Stomach (tissue), 9 donors: Measurements from ENCODE around the gene HSPB6. TPM values are rescaled to one million over a fixed set of nuclear protein-coding genes. Genes with fewer than 3 reads are reported as not detected.
A peak's percentile ranks its signal among the peaks of the same experiment; 100 is the strongest.

Source experiments
- DNase-seq, 2 donors: peaks; one replicate each; pipeline versions ENCODE4 v3.0.0 to v3.0.0-alpha.2; 2013 to 2019
- H3K27ac ChIP-seq, 5 donors: fragments of 200-600 bp in 4 of 5; sonication (generic) in 4 of 5; one replicate each; pipeline ENCODE4 v1.5.1; 2013 to 2019; ENCODE audit warnings: mild to moderate bottlenecking in 1 of 5, moderate library complexity in 1 of 5
- H3K27me3 ChIP-seq, 3 donors: fragments of 200-600 bp; sonication (generic); one replicate each; pipeline ENCODE4 v1.5.1; 2017 to 2019; ENCODE audit warnings: mixed run types in 1 of 3
- H3K36me3 ChIP-seq, 4 donors: fragments of 200-600 bp; sonication (generic); 1 replicate in 3 of 4; 2 replicates in 1 of 4; pipeline ENCODE4 v1.5.1; 2016 to 2019
- H3K4me1 ChIP-seq, 4 donors: fragments of 200-600 bp; sonication (generic); one replicate each; pipeline ENCODE4 v1.5.1; 2016 to 2019
- H3K4me3 ChIP-seq, 4 donors: fragments of 200-600 bp; sonication (generic) in 3 of 4; one replicate each; pipeline ENCODE4 v1.5.1; 2016 to 2019; ENCODE audit warnings: mild to moderate bottlenecking in 1 of 4
- H3K9me3 ChIP-seq, 4 donors: fragments of 200-600 bp; sonication (generic); one replicate each; pipeline ENCODE4 v1.5.1; 2016 to 2019
- CTCF ChIP-seq, 7 experiments: fragments of 450-650 bp in 4 of 7; fragments of 200-600 bp in 3 of 7; sonication (generic) in 3 of 7; IDR thresholded peaks; one replicate each; pipeline ENCODE4 v1.5.1; 2016 to 2019; ENCODE audit warnings: antibody characterized with exemption in 7 of 7, control low read depth in 2 of 7, mild to moderate bottlenecking in 1 of 7
- EP300 ChIP-seq: sonication (generic); formaldehyde crosslinking; IDR thresholded peaks from one replicate; pipeline ENCODE4 v1.6.1; 2017; ENCODE audit warnings: antibody characterized with exemption
- POLR2A ChIP-seq, 4 donors: fragments of 450-650 bp; IDR thresholded peaks; one replicate each; pipeline ENCODE4 v1.6.1; 2016; ENCODE audit warnings: antibody characterized with exemption in 4 of 4, control low read depth in 2 of 4, mild to moderate bottlenecking in 1 of 4, moderate library complexity in 1 of 4
- POLR2AphosphoS5 ChIP-seq, 3 donors: sonication (generic); formaldehyde crosslinking; IDR thresholded peaks; one replicate each; pipeline ENCODE4 v1.6.1; 2016; ENCODE audit warnings: antibody characterized with exemption in 3 of 3
- WGBS, 5 donors: extraction: QIAGEN DNeasy Blood & Tissue Kit in 3 of 5; methylation state at CpG; one replicate each; pipeline versions ENCODE4 v1.1.5 to v1.1.7; 2013 to 2018; 5-methylcytosine and 5-hydroxymethylcytosine counted together
- intact Hi-C: fragments of 100-400 bp; cut with DNase I; formaldehyde crosslinking; loops from one replicate; pipeline ENCODE4 v1.15.1; 2023; ENCODE audit warnings: low total_unique reads
- polyA plus RNA-seq, 3 donors: library from polyadenylated mRNA; stranded (reverse); fragments of 200-250 nt; gene quantifications; one replicate each; pipeline ENCODE4 v1.2.3, GENCODE V29; 2013
- total RNA-seq, 5 donors: library from RNA; depleted of rRNA; stranded (reverse); fragments of >200 nt; gene quantifications; one replicate each; pipeline versions ENCODE4 v1.1.0 to v1.2.3, GENCODE V29; 2014 to 2016
- donor health status: healthy with polysubstance abuse.
- donor health status: Bipolar disorder and iron deficiency.
- donor health status: healthy.

HSPB6 gene
- total and polyA plus RNA-seq, 8 donors, result 25.0 to 492 (median 81.0) TPM

- no peak for TF ChIP-seq EP300
- no peak for TF ChIP-seq CTCF (IDR thresholded peaks at IDR 0.05)
- no peak for TF ChIP-seq POLR2AphosphoS5 (IDR thresholded peaks at IDR 0.05)
- no peak for TF ChIP-seq POLR2A (IDR thresholded peaks at IDR 0.05)
- Histone ChIP-seq H3K9me3 (no peaks in the 10 kb centered on the region), H3K36me3 (peaks cover 59 to 70% (median 69%) of the 10 kb centered on the region in 4 donors), H3K4me1 (peaks cover 15 to 41% (median 32%) of the 10 kb centered on the region in 4 donors), H3K27me3 (no peaks in the 10 kb centered on the region), H3K27ac (no peak overlapping the region), H3K4me3 (no peak overlapping the region)
- WGBS, 5 donors, result 90 to 94% (median 93%) methylated on average over 11 to 16 of the region's 16 CpGs
- intact Hi-C loops, result no loop called here
- DNase-seq, result no peak
These were observed 35.5 kb downstream of the HSPB6 start for GRCh38 chr19:35721374-35721773.

- Histone ChIP-seq H3K36me3 (peaks cover 51 to 63% (median 61%) of the 10 kb centered on the region in 4 donors), H3K4me1 (peaks cover 22 to 48% (median 40%) of the 10 kb centered on the region in 4 donors), H3K27ac (no peak overlapping the region), H3K4me3 (no peak overlapping the region), H3K27me3 (no peaks in the 10 kb centered on the region), H3K9me3 (no peaks in the 10 kb centered on the region)
- TF ChIP-seq POLR2A (IDR thresholded peaks at IDR 0.05), result no peak
- TF ChIP-seq CTCF (IDR thresholded peaks at IDR 0.05), result no peak
- TF ChIP-seq EP300, result no peak
- no peak for TF ChIP-seq POLR2AphosphoS5 (IDR thresholded peaks at IDR 0.05)
- WGBS, 5 donors, result 87 to 95% (median 88%) methylated on average over 6 to 17 of the region's 17 CpGs
- peak in 1 of 2 donors; percentile 7 for DNase-seq
- intact Hi-C loops, result no loop called here
These were observed 36.2 kb downstream of the HSPB6 start for GRCh38 chr19:35720648-35721047.

- 88 to 94% (median 92%) methylated on average over 9 of the region's 9 CpGs for WGBS, 5 donors
- TF ChIP-seq CTCF (IDR thresholded peaks at IDR 0.05) (no peak), EP300 (no peak), POLR2A (IDR thresholded peaks at IDR 0.05) (no peak), POLR2AphosphoS5 (IDR thresholded peaks at IDR 0.05) (no peak)
- Histone ChIP-seq H3K36me3 (peaks cover 46 to 58% (median 56%) of the 10 kb centered on the region in 4 donors), H3K9me3 (no peaks in the 10 kb centered on the region), H3K4me1 (peaks cover 25 to 53% (median 45%) of the 10 kb centered on the region in 4 donors), H3K27me3 (no peaks in the 10 kb centered on the region), H3K27ac (no peak overlapping the region), H3K4me3 (no peak overlapping the region)
- intact Hi-C loops, result no loop called here
- no peak for DNase-seq
These were observed 36.7 kb downstream of the HSPB6 start for GRCh38 chr19:35720163-35720524.

GRCh38 chr19:35719402-35720162 lies 37.2 kb downstream of the HSPB6 start:
- Histone ChIP-seq H3K4me1 (peaks cover 25 to 57% (median 46%) of the 10 kb centered on the region in 4 donors), H3K9me3 (no peaks in the 10 kb centered on the region), H3K4me3 (peak overlapping the region in 3 of 4 donors; percentile 93 to 99 (median 98)), H3K27me3 (no peaks in the 10 kb centered on the region), H3K27ac (peak overlapping the region in 2 of 5 donors; percentile 87 to 94), H3K36me3 (peaks cover 41 to 52% (median 51%) of the 10 kb centered on the region in 4 donors)
- DNase-seq, result peak in 1 of 2 donors; percentile 16
- 84 to 89% (median 86%) methylated on average over 30 to 32 of the region's 32 CpGs for WGBS, 5 donors
- intact Hi-C loops, result loop anchor here (10.0 kb wide), 1 partner anchor 175 kb away; the partner anchor contains the start of gene TMEM147
- no peak for TF ChIP-seq EP300
